GM12875 (cell line): ENCODE results near the gene KLK1.

Source experiments
- H3K4me3 ChIP-seq: one replicate; pipeline ENCODE4 v1.5.1; 2011; ENCODE audit warnings: low read depth, low read length, control low read depth
- TF ChIP-seq, protein P1 (sequence below): IDR thresholded peaks from 2 replicates; pipeline ENCODE4 v1.5.1; 2011; ENCODE audit warnings: low read depth, mild to moderate bottlenecking, control low read depth, inconsistent platforms, low read length, moderate library complexity, borderline replicate concordance; ENCODE audit not compliant: insufficient read depth

The KLK1 gene

DNA sequence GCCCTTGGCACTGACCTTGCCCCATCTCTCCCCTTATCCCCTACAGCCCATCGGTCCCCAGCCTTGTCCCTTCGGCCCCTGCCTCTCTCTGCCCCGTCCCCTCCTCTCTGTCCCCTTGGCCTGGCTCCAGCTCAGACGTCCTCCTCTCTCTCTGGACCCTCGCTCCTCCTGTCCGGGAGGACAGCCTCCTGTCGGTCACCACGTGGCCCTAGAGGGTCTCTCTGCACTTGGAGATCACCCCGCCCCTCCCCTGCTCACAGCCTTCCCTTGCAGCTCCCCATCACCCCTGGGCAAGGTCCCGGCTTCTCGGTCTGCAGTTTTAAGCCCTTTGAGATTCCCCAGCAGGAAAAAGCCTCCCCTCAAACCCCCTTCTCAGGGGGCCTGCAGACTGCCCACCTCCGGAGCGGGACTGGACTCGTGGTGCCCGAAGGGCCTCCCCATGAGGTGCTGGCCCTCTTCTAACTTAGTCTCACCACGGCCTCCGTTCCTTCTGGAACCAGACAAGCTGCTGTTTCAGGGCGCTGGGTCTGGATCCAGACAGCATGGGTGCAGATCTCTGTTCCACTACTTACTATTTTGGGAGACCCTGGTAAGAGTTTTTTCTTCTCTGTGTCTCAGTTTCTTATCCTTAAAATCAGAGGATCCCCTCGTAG is 13.1 kb upstream of the KLK1 start:
- peak overlapping the region; percentile 70 for H3K4me3 ChIP-seq
- TF ChIP-seq, protein P1, sequence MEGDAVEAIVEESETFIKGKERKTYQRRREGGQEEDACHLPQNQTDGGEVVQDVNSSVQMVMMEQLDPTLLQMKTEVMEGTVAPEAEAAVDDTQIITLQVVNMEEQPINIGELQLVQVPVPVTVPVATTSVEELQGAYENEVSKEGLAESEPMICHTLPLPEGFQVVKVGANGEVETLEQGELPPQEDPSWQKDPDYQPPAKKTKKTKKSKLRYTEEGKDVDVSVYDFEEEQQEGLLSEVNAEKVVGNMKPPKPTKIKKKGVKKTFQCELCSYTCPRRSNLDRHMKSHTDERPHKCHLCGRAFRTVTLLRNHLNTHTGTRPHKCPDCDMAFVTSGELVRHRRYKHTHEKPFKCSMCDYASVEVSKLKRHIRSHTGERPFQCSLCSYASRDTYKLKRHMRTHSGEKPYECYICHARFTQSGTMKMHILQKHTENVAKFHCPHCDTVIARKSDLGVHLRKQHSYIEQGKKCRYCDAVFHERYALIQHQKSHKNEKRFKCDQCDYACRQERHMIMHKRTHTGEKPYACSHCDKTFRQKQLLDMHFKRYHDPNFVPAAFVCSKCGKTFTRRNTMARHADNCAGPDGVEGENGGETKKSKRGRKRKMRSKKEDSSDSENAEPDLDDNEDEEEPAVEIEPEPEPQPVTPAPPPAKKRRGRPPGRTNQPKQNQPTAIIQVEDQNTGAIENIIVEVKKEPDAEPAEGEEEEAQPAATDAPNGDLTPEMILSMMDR: no peak

DNA sequence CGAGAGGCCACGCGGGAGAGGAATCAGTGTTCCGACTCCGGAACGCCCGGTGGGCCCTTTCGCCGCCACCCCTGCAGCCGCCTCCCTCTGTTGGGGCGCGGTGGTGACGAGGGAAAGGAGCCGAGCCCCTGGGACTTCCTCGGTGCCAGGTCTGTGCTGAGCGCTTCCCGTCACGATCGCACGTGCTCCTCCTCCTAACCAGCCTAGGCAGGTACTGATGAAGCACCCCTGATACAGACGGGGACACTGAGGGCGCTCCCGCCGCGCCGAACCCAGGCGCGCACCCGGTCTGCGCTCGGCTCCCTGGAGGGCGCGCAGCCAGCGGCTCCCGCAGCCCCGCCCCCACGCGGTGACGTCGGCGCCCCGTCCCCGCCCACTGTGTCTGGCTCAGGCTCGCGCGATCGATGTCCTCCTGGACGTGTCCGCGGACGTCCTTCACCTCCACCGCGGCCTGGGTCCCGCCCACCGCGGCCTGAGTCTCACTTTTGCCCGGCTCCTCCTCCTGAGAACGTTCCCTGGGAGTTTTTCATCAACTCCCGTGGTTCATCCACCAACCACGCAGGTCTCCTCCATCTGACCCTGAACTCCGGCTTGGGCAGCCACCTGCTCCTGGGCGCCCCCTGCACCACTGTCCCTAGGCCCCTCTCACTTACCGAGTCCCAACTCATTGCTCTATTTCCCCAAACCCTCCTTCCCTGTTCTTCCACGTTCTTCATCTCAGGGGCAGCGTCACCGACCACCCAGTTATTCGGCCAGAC is 12.4 kb upstream of the KLK1 start:
- TF ChIP-seq, protein P1: no peak
- peak overlapping the region; percentile 70 for H3K4me3 ChIP-seq

DNA sequence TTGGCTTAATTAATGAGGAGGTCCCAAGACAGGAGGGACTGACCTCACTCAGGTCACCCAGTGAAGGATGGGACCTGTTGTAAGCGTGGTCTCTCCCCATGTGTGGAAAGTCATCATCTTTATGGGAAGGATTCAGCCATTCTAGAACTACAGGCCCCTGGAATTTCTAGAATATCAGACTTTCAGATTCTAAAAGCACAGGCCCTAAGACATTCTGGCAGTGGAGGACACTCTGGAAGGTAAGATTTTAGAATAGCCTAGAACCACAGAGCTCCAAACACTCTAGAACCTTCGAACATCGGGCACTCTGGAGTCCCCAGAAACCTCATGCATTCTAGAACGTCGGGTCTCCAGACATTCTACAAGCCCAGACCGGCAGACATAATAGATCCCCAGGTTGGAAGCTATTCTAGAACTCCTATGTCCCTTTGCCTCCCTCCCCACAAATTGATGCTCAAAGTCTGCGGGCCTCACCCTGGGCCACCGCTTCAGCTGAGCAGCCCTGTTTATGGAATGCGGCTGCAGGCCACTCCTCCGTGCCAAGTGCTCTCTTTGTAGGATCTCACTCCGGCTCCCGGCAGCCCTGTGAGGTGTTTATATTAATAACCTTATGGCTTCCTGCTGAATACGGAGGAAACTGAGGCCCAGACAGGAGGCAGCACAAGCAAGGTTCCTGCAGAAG is 11.7 kb upstream of the KLK1 start:
- H3K4me3 ChIP-seq: peak overlapping the region; percentile 70
- TF ChIP-seq, protein P1: no peak

DNA sequence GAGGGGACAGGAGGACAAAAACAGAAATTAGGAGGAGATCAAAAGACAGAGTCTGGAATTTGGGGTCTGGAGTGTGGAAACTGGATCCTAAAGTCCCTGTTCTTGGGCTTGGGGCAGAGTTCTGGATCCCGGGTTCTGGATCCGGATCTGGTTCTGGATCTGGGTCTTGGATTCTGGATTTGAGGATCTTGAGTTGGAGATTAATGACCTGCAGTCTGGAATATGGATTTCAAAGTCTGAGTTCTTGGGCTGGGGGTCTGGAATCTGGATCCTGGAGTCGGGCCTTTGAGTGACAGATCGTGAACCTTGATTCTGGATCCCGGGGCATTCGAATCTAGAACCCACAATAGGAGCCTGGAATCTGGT is 10.2 kb upstream of the KLK1 start:
- TF ChIP-seq, protein P1: no peak
- H3K4me3 ChIP-seq: no peak overlapping the region

DNA sequence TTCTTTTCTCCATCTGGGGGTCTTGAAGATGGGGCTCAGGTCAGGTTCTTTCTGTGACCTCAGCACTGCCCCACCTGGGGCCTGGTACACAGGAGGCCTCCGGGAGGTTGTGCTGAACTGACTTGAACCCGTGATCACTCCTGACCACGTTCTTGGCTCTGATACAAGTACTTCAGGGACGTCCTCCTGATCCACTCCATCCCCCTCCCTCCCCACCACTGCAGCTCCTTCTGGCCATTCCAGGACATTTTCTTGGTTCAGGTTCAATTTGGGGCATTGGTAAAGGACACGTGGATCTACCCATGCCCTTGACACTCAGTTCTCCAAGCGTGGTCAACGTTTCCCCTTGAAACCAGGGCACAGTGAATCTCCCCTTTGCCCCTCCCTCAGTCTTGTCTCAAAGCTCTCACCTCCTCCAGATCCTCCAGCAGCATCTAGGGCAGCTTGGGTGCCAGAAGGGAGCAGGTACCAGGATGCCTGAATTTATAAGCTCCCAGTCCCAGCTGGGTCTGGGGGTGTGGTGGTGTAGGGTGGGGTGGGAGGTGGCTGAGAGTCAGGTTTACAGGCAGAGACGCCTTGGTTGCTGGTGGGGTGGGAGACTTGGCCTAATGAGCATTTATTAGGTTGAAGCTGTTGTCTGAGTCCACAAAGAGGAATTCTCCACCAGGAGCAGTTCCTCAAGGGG is 9.7 kb upstream of the KLK1 start, which contains the start of gene KLK15:
Gene KLK15, minus strand, starts transcription at position 458 of the 685 bp plus-strand sequence. CDS start 2,082 bp downstream, outside the sequence.
- no peak within 1 kb of the TSS for H3K4me3 ChIP-seq
- TF ChIP-seq, protein P1: no peak

DNA sequence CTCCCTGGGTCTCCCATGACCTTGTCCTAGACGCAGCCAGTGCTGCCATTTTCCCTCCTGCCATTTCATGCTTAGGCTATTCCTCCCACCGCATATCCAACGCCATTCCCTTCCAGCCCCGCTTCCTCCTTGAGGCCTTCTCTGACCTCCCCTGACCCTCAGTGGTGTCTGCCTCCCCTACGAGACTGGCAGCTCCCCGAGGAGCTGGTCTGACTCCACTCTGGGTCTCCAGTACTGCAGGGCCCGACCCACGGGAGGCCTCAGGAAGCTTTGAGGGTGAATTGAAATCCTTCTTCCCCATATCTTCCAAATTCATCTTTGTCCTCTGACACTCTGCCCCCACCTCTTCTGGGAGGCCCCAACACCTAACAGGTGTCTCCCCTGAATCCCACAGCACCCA is 9.1 kb upstream of the KLK1 start:
- H3K4me3 ChIP-seq: no peak overlapping the region
- TF ChIP-seq, protein P1: no peak
